ENCODE results near the gene HOXD10.

Gene HOXD10

DNA sequence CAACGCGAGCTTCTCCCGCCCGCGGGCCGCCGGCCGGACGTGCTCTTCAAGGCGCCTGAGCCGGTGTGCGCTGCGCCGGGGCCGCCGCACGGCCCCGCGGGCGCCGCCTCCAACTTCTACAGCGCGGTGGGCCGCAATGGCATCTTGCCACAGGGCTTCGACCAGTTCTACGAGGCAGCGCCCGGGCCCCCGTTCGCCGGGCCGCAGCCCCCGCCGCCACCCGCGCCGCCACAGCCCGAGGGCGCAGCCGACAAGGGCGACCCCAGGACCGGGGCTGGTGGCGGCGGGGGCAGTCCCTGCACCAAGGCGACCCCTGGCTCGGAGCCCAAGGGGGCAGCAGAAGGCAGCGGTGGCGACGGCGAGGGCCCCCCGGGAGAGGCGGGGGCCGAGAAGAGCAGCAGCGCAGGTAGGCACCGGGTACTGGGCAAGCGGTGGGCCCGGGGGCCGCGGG is 8.8 kb upstream of the HOXD10 start:
- DNase-seq: no peak

DNA sequence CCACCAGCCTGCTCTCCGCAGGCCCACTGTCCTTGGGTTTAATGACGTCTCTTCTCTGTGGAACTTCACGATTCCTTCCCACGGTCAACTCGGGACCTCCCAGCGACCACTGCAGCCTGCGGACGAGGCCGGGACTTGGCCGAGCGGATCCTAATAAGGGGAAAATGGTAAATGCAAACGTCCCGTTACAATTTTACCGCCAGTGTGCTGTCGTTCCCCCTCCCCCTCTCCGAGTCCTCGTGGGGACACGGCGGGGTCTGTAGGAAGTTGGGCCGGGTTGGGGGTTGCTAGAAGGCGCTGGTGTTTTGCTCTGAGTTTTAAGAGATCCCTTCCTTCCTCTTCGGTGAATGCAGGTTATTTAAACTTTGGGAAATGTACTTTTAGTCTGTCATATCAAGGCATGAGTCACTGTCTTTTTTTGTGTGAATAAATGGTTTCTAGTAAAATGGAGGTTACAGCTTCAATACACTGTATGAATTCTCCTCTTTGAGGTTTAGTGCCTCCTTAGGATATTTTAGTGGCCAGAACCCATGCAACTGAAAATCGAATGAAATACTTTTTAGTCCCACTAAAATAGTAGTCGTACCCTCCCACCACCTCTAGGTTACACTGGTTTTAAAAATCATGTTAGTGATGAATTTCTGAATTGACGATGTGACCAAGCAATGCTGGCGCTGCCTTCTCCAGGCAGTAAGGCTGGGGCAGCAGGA is 7.2 kb upstream of the HOXD10 start:
- no peak for DNase-seq

GRCh38 chr2:176109946-176110345 is 6.6 kb upstream of the HOXD10 start:
- no peak for DNase-seq

DNA sequence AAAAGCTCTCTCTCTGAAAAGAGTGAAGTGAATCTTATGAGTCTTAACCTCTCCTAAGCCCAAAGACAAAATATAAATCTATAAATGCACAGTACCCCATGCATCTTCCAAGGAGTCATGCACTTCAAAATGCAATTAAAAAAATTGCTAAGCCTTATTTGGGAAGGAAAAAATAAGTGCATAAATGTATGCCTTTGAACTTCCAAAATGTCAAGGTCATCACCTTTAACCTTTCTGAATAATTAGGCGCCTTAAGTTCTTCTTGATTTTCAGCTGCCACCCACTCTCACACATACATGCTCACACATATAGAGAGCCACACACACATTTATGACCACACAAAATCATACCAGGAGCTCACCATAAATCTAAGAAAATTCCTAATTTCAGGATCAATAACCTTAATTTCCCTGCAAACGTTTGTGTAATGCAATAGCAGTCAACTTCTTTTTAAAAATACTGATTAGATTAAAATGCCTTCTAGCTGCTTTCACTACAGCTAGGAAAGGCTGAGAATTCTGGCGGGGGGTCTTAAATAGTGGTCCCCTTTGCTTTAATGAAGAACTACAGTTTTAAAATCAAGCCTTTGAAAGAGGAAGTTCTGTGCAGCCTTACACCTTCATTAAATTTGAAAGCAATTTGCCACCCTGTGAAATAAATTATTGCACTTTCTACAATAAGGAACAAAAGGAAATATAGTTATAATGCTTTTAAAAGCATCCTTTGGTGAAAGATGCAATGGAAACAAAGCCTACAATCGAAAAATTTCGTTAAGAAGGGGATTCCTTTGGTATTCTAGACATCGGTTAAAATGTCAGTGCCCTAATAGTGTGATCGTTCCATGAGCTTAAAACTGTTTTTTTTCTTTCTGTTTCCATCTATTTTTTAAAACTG is 5.9 kb upstream of the HOXD10 start:
- no peak for DNase-seq

DNA sequence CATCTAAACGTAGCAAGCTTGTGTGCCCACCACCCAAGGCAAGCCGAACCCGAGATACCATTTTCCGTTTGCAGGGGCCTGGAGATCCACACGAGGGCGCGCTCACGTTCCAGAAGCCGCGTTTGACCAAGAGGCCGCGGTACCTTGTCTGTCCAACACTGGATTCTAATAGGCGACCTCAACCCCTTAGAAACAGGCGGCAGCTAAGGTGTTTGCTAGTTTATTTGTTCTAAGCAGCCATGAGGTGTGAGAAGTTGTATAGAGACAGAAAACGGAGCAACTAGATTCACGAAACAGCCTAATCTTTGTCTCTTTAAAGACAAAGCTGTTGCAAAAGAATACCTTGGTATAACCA is 5.3 kb upstream of the HOXD10 start:
- peak; percentile 56 for DNase-seq

GRCh38 chr2:176111846-176112374 is 4.7 kb upstream of the HOXD10 start:
- DNase-seq: no peak

GRCh38 chr2:176112375-176113302 is 3.9 kb upstream of the HOXD10 start:
- no peak for DNase-seq

DNA sequence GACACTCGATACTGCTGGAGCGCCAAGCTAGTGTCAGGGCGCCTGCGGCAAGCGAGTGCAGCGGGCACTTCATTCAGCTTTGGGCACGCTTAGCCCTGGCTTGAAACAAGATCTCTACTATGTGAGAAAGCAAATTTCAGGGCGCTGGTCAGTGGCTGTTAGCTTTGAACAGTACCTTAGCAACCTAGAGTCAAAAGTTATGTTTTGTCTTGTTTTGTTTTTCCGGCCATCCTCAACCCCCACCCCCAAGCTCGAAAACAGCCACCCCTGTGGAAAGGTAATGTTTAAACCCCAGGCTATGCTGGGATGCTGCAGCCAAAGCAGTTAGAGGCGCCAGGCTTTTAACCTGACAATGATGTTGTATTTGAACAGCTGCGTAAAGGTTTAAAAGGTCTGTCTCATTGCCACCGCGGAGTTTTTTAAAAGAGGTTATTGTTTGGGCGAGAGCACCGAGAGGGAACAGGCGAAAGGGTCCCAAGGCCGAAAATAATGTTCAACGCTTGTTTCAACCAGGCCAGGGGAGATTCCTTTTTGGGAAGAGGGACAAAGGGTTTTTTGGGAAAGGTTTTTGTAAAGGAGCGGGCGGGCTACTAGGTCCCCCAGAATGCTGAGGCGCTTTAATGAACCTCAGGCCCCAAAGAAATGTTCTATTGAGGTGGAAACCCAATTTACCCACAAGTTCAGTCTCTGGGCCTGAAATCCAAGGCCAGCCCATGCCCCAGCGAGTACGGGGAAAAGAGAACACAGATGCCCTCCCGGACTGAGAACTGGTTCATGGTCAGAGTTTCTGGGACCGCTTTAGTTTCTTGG is 2.3 kb upstream of the HOXD10 start:
- no peak for DNase-seq

DNA sequence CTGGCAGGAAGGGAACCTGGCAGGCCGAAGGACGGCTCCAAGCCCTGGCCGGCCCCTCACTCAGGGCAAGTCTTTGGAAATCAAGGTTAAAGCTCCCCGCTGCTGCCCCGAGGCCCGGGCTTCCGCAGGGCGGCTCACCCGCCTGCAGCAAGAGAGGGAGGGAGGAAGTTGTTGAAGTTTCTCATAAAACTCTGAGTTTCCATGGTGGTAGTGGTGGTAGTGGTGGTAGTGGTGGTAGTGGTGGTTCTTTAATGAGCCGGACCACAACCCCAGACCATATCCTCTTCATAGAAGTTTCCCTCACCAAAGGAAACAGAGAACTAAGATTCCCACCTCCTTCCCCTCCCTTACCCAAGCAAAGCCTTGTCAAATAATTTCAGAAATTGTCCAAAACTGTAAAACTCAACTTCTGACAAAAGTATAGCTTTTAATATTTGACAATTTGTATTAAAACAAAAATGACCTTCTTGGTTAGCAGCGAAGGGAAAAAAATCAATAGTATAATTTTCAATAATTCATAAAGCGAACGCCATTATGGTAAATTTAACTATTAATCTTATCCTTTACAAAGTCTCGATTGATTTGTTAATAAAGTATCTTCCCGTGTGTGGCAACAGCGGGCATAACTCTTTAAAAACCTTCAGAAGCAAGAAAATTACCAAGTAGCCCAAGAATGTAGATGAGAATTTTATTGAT is 1.5 kb upstream of the HOXD10 start:
- DNase-seq: no peak

- no peak for DNase-seq
These were observed 714 bp downstream of the HOXD10 start for GRCh38 chr2:176117162-176117822.

DNA sequence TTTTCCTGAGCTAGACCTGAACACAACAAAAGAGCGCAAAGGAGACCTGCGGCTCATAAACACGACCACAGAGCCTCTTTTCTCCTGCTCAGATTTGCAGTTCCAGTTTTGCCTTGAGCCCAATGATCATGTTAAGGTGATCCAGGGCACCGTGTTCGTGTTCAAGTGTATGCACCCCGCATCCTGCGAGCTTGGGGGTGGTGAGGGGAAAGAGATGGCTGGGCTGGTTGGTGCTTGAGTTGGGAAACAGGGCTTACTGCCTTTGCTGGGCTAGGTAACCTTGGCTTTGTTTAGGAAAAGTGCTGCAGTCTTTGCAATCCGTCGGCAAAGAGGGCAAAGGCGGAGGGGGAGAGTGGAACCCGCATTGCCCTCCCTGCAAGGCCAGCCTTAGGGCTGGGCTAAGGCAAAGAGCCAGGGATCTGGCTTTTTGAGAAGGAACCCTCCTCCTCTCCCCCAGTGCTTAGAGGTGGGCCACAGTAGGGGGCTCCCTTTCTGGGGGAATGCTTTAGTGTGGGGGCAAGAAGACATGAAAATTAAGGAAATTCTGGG is 1.3 kb downstream of the HOXD10 start:
- DNase-seq: no peak

- DNase-seq: peak; percentile 58
These were observed 2.2 kb downstream of the HOXD10 start for GRCh38 chr2:176118601-176119339.

- DNase-seq: no peak
These were observed 4.0 kb downstream of the HOXD10 start for GRCh38 chr2:176120364-176121189.

- no peak for DNase-seq
These were observed 4.8 kb downstream of the HOXD10 start for GRCh38 chr2:176121190-176122051.

DNA sequence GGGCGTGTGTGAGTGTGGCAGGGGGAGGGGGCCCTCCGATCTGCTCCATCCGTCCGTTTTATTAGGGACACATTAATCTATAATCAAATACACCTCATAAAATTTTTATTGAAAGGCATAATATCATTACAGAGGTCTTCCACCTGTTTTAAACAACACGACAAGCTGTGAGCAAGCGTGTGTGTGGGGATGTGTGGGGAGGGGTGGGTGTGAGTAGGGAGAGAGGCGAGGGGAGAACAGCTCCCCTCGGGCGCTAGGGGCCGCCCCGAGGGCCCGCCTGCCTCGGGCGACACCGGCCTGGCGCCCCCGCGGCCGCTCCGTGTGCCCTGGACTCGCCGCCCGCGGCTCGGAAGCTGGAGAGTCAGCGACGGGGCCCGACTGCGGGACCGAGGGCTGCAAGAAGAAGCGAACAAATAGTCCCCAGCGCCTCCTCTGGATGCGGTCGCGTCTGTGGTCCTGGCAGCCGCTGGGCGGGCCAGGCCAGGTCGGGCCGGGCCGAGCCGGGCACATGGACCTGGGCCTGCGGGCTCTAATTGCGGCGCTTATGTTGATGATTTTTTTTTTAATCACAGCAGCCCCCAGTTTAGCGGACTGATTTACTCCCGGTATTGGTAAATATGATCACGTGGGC is 5.6 kb downstream of the HOXD10 start:
- DNase-seq: no peak

DNA sequence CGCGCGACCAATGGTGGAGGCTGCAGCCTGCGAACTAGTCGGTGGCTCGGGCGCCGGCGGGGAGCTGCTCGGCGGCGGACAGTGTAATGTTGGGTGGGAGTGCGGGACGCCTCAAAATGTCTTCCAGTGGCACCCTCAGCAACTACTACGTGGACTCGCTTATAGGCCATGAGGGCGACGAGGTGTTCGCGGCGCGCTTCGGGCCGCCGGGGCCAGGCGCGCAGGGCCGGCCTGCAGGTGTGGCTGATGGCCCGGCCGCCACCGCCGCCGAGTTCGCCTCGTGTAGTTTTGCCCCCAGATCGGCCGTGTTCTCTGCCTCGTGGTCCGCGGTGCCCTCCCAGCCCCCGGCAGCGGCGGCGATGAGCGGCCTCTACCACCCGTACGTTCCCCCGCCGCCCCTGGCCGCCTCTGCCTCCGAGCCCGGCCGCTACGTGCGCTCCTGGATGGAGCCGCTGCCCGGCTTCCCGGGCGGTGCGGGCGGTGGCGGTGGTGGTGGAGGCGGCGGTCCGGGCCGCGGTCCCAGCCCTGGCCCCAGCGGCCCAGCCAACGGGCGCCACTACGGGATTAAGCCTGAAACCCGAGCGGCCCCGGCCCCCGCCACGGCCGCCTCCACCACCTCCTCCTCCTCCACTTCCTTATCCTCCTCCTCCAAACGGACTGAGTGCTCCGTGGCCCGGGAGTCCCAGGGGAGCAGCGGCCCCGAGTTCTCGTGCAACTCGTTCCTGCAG is 6.3 kb downstream of the HOXD10 start, which contains the start of gene HOXD9:
Gene HOXD9 (plus strand): TSS at position 37 of the 728 bp plus-strand sequence. CDS start 50 bp downstream, at position 87.
- peak; percentile 90 for DNase-seq

Data from fibroblast of skin of right biceps (primary cell).